Measurements from ENCODE around the gene NUP210L. TPM values are rescaled to one million over a fixed set of nuclear protein-coding genes. Genes with fewer than 3 reads are reported as not detected.
"Not testable (repeated sequence)": the region's sequence is repeated elsewhere in the genome, so short reads cannot be mapped to it uniquely, and the experiment has no call there.

Gene NUP210L
- total RNA-seq, 5 donors from 2014 or later (not counting 1 experiment from before 2014, with no cell fraction given) = 0.10 to 0.35 (median 0.18) TPM

DNA sequence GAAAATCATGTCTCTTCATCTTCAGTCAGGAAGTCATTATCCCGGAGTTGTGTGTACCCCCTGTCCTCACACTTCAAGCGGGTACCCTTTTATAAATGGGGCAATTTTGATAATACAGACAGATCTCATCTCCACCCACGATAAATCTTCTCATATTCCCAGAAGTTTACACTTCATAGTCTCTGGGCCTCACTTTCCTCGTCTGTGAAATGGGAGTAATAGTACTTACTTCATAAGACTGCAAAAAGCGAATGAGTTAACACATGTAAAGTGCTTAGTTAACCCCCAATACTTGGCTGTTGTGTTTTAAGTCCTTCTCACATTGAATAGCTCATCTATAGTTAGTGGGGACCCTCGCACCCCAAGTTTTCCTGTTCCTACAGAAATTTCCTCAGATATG, 820 bp downstream of the NUP210L start:
- Mint-ChIP-seq H3K4me1 (peaks cover 51 to 58% (median 52%) of the 10 kb centered on the region in 3 donors), H3K27ac (peak overlapping the region; percentile 90 to 98)
- POLR2A ChIA-PET = no interaction called here

DNA sequence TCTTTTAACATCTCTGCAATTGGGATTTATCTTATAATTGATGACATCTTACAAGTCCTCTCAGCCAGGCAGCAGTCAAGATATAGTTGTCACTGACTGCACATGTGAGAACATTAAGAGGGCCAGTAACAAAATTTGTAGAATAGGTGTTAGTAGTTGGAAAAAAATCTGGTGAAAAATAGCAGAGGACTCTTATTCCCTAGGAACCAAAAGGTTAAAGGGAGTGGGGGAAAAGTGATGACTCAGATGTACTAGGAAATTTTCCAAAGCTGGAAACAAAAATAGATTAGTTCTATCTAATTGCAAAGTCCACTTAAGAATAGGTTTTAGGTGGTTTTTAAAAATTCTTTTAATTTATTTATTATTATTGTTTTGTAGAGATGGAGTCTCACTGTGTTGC, 3.6 kb downstream of the NUP210L start:
- ATAC-seq (replicated peaks in 1 of 4) (no peak), DNase-seq (no peak)
- Histone ChIP-seq H3K4me1 (ENCODE audit: control insufficient read depth in 1 of 2, extremely low read depth in 1 of 2, insufficient read depth in 2 of 2, low read length in 2 of 2) (peaks cover 26 to 29% of the 10 kb centered on the region in 2 experiments), H3K4me3 (ENCODE audit: control insufficient read depth in 1 of 2, extremely low read depth in 1 of 2, low read length in 1 of 2) (no peak overlapping the region), H3K9me3 (no peaks in the 10 kb centered on the region), H3K27me3 (replicated peaks in 1 of 2; ENCODE audit: control insufficient read depth in 2 of 2, extremely low read depth in 1 of 2, insufficient read depth in 2 of 2, low read length in 1 of 2) (no peaks in the 10 kb centered on the region), H3K36me3 (ENCODE audit: control insufficient read depth in 2 of 2, extremely low read depth in 1 of 2, insufficient read depth in 1 of 2, low read length in 1 of 2) (peaks cover 0 to 18% of the 10 kb centered on the region in 2 donors), H3K27ac (ENCODE audit: low read length) (no peak overlapping the region)
- Mint-ChIP-seq H3K36me3 (peaks cover 16% of the 10 kb centered on the region), H3K9me3 (no peaks in the 10 kb centered on the region), H3K4me1 (peaks cover 24 to 35% (median 29%) of the 10 kb centered on the region in 3 donors), H3K27ac (peak overlapping the region; percentile 25 to 79), H3K4me3 (no peak overlapping the region), H3K27me3 (no peaks in the 10 kb centered on the region)
- ChIA-PET POLR2A (interaction anchor here in 1 of 2 donors (0.5 kb wide), 1 partner anchor 65 kb away, joined by 4 read pairs; no protein-coding TSS in a partner anchor), CTCF (no interaction called here)

More for the DNA sequence above, 820 bp downstream of the NUP210L start:
- H3K4me3 ChIP-seq (ENCODE audit: control insufficient read depth in 1 of 2, extremely low read depth in 1 of 2, low read length in 1 of 2) = no peak overlapping the region
- H3K9me3 ChIP-seq = no peaks in the 10 kb centered on the region
- WGBS (ENCODE audit: insufficient coverage) = no CpG with 5 or more reads among the region's 6 CpGs
- H3K4me1 ChIP-seq (ENCODE audit: control insufficient read depth in 1 of 2, extremely low read depth in 1 of 2, insufficient read depth in 2 of 2, low read length in 2 of 2) = peaks cover 48% of the 10 kb centered on the region in 2 experiments
- no peak overlapping the region for H3K4me3 Mint-ChIP-seq
- CTCF ChIA-PET = interaction anchor here in 1 of 2 donors (0.6 kb wide), 2 partner anchors 118 to 1713 kb away, joined by 4 to 5 read pairs; no protein-coding TSS in a partner anchor
- no peaks in the 10 kb centered on the region for H3K27me3 ChIP-seq (replicated peaks in 1 of 2; ENCODE audit: control insufficient read depth in 2 of 2, extremely low read depth in 1 of 2, insufficient read depth in 2 of 2, low read length in 1 of 2)
- ATAC-seq (replicated peaks in 1 of 4) (no peak), DNase-seq (no peak)
- H3K27ac ChIP-seq (ENCODE audit: low read length) = peak overlapping the region; percentile 65
- no peaks in the 10 kb centered on the region for H3K9me3 Mint-ChIP-seq
- peaks cover 35% of the 10 kb centered on the region for H3K36me3 Mint-ChIP-seq
- peaks cover 0 to 18% of the 10 kb centered on the region in 2 donors for H3K36me3 ChIP-seq (ENCODE audit: control insufficient read depth in 2 of 2, extremely low read depth in 1 of 2, insufficient read depth in 1 of 2, low read length in 1 of 2)
- no peaks in the 10 kb centered on the region for H3K27me3 Mint-ChIP-seq

DNA sequence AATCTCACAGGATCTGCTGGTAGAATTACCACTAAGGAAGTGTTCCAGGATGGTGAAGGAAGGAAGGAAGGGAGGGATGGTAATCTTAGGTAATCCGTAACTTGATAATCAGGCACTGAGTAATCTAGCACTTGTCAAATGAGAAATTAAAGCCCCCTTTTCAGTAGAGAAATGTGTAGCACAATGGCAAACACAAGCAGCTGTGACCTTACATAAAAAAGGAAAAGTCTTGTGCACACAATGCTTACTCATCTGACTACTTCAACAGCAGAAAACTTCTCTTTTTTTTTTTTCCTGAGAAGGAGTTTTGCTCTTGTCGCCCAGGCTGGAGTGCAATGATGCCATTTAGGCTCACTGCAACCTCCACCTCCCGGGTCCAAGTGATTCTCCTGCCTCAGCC, 6.1 kb downstream of the NUP210L start:
- H3K36me3 ChIP-seq (ENCODE audit: control insufficient read depth in 2 of 2, extremely low read depth in 1 of 2, insufficient read depth in 1 of 2, low read length in 1 of 2) = no peaks in the 10 kb centered on the region
- H3K4me1 ChIP-seq (ENCODE audit: control insufficient read depth in 1 of 2, extremely low read depth in 1 of 2, insufficient read depth in 2 of 2, low read length in 2 of 2) = peaks cover 6% of the 10 kb centered on the region in 2 experiments
- H3K27me3 Mint-ChIP-seq = no peaks in the 10 kb centered on the region
- POLR2A ChIA-PET = no interaction called here
- no peaks in the 10 kb centered on the region for H3K9me3 Mint-ChIP-seq
- no peaks in the 10 kb centered on the region for H3K9me3 ChIP-seq
- H3K4me3 Mint-ChIP-seq = no peak overlapping the region
- DNase-seq (no peak), ATAC-seq (replicated peaks in 1 of 4) (no peak)
- H3K4me3 ChIP-seq (ENCODE audit: control insufficient read depth in 1 of 2, extremely low read depth in 1 of 2, low read length in 1 of 2) = no peak overlapping the region
- CTCF ChIA-PET = interaction anchor here in 1 of 2 donors (1.2 kb wide), 1 partner anchor 8 kb away, joined by 3 read pairs; no protein-coding TSS in a partner anchor
- H3K27ac Mint-ChIP-seq = peak overlapping the region; percentile 0 to 75
- peaks cover 2% of the 10 kb centered on the region for H3K36me3 Mint-ChIP-seq
- WGBS (ENCODE audit: insufficient coverage) = no CpG with 5 or more reads among the region's 3 CpGs
- H3K27me3 ChIP-seq (replicated peaks in 1 of 2; ENCODE audit: control insufficient read depth in 2 of 2, extremely low read depth in 1 of 2, insufficient read depth in 2 of 2, low read length in 1 of 2) = no peaks in the 10 kb centered on the region
- H3K4me1 Mint-ChIP-seq = peaks cover 3 to 12% (median 7%) of the 10 kb centered on the region in 3 donors
- no peak overlapping the region for H3K27ac ChIP-seq (ENCODE audit: low read length)

DNA sequence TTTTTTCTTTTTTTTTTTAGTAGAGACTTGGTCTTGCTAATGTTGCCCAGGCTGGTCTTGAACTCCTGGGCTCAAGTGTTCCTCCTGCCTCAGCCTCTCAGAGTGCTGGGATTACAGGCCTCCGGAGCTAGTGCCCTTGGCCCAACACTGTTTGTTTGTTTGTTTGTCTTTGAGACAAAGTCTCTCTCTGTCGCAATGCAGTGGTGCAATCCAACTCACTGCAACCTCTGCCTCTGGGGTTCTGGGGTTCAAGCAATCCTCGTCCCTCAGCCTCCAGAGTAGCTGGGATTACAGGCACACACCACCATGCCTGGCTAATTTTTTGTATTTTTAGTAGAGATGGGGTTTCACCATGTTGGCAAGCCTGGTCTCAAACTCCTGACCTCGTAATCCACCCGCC, 7.4 kb downstream of the NUP210L start:
- POLR2A ChIA-PET; H3K9me3 Mint-ChIP-seq; H3K27me3 Mint-ChIP-seq; H3K4me3 ChIP-seq (ENCODE audit: control insufficient read depth in 1 of 2, extremely low read depth in 1 of 2, low read length in 1 of 2); H3K4me3 Mint-ChIP-seq; H3K27ac Mint-ChIP-seq; DNase-seq; H3K36me3 Mint-ChIP-seq; H3K4me1 Mint-ChIP-seq; H3K27me3 ChIP-seq (replicated peaks in 1 of 2; ENCODE audit: control insufficient read depth in 2 of 2, extremely low read depth in 1 of 2, insufficient read depth in 2 of 2, low read length in 1 of 2); H3K36me3 ChIP-seq (ENCODE audit: control insufficient read depth in 2 of 2, extremely low read depth in 1 of 2, insufficient read depth in 1 of 2, low read length in 1 of 2); ATAC-seq (replicated peaks in 1 of 4); H3K27ac ChIP-seq (ENCODE audit: low read length); H3K9me3 ChIP-seq; H3K4me1 ChIP-seq (ENCODE audit: control insufficient read depth in 1 of 2, extremely low read depth in 1 of 2, insufficient read depth in 2 of 2, low read length in 2 of 2): not testable (repeated sequence)
- WGBS (ENCODE audit: insufficient coverage) = 86% methylated on average over 3 of the region's 5 CpGs
- CTCF ChIA-PET = interaction anchor here in 1 of 2 donors (1.1 to 1.2 kb wide), 2 partner anchors 9 to 10 kb away, joined by 3 read pairs; no protein-coding TSS in a partner anchor

DNA sequence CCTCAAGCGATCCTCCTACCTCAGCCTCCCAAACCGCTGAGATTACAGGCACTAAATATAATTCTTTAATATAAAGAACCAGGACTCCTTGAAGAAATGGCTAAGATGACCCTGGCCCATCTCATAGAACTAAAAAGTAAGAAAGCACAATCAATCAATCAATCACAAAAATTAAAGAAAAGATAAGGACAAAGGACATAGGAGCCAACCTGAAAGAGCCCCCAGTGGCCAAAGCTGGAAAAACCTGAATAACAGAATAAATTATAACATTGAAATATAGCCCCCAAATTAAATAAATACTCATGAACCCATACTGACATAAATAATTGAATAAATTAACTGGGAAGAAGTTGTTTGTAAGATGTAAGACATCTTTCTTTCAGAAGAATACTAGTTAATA, 8.9 kb downstream of the NUP210L start:
- no peaks in the 10 kb centered on the region for H3K36me3 Mint-ChIP-seq
- H3K4me3 ChIP-seq (ENCODE audit: control insufficient read depth in 1 of 2, extremely low read depth in 1 of 2, low read length in 1 of 2) = no peak overlapping the region
- H3K27ac ChIP-seq (ENCODE audit: low read length) = no peak overlapping the region
- no peak overlapping the region for H3K27ac Mint-ChIP-seq
- CTCF ChIA-PET = no interaction called here
- H3K4me3 Mint-ChIP-seq = no peak overlapping the region
- no peak for ATAC-seq (replicated peaks in 1 of 4)
- H3K9me3 ChIP-seq = no peaks in the 10 kb centered on the region
- no CpG with 5 or more reads among the region's 2 CpGs for WGBS (ENCODE audit: insufficient coverage)
- H3K27me3 ChIP-seq (replicated peaks in 1 of 2; ENCODE audit: control insufficient read depth in 2 of 2, extremely low read depth in 1 of 2, insufficient read depth in 2 of 2, low read length in 1 of 2) = no peaks in the 10 kb centered on the region
- no peaks in the 10 kb centered on the region for H3K36me3 ChIP-seq (ENCODE audit: control insufficient read depth in 2 of 2, extremely low read depth in 1 of 2, insufficient read depth in 1 of 2, low read length in 1 of 2)
- no peaks in the 10 kb centered on the region for H3K9me3 Mint-ChIP-seq
- POLR2A ChIA-PET = no interaction called here
- no peaks in the 10 kb centered on the region for H3K4me1 ChIP-seq (ENCODE audit: control insufficient read depth in 1 of 2, extremely low read depth in 1 of 2, insufficient read depth in 2 of 2, low read length in 2 of 2)
- no peaks in the 10 kb centered on the region for H3K27me3 Mint-ChIP-seq
- no peak for DNase-seq
- H3K4me1 Mint-ChIP-seq = peaks cover 0 to 4% (median 3%) of the 10 kb centered on the region in 3 donors

DNA sequence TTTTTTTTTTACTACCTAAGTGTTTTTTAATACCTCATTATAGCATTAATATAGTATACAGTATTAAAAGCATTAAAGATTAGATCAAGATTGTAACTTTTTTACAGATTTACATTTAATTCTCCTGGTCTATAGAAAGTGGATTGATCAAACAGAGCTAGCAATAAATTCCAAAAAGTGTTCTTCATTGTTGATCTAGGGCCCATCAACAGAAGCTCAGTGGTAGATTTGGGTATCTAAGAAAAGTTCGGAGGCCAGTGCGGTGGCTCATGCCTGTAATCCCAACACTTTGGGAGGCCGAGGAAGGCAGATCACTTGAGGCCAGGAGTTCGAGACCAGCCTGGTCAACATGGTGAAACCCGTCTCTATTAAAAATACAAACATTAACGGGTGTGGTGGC, 12.5 kb downstream of the NUP210L start:
- Histone ChIP-seq H3K27me3 (replicated peaks in 1 of 2; ENCODE audit: control insufficient read depth in 2 of 2, extremely low read depth in 1 of 2, insufficient read depth in 2 of 2, low read length in 1 of 2) (no peaks in the 10 kb centered on the region), H3K4me3 (ENCODE audit: control insufficient read depth in 1 of 2, extremely low read depth in 1 of 2, low read length in 1 of 2) (no peak overlapping the region), H3K27ac (ENCODE audit: low read length) (no peak overlapping the region), H3K4me1 (ENCODE audit: control insufficient read depth in 1 of 2, extremely low read depth in 1 of 2, insufficient read depth in 2 of 2, low read length in 2 of 2) (no peaks in the 10 kb centered on the region), H3K36me3 (ENCODE audit: control insufficient read depth in 2 of 2, extremely low read depth in 1 of 2, insufficient read depth in 1 of 2, low read length in 1 of 2) (no peaks in the 10 kb centered on the region), H3K9me3 (no peaks in the 10 kb centered on the region)
- no peaks in the 10 kb centered on the region for H3K4me1 Mint-ChIP-seq
- WGBS (ENCODE audit: insufficient coverage) = 95% methylated on average over 2 of the region's 6 CpGs
- POLR2A ChIA-PET = no interaction called here
- no peaks in the 10 kb centered on the region for H3K27me3 Mint-ChIP-seq
- DNase-seq (no peak), ATAC-seq (replicated peaks in 1 of 4) (no peak)
- H3K9me3 Mint-ChIP-seq = no peaks in the 10 kb centered on the region
- CTCF ChIA-PET = no interaction called here
- no peaks in the 10 kb centered on the region for H3K36me3 Mint-ChIP-seq
- H3K27ac Mint-ChIP-seq = no peak overlapping the region
- no peak overlapping the region for H3K4me3 Mint-ChIP-seq

DNA sequence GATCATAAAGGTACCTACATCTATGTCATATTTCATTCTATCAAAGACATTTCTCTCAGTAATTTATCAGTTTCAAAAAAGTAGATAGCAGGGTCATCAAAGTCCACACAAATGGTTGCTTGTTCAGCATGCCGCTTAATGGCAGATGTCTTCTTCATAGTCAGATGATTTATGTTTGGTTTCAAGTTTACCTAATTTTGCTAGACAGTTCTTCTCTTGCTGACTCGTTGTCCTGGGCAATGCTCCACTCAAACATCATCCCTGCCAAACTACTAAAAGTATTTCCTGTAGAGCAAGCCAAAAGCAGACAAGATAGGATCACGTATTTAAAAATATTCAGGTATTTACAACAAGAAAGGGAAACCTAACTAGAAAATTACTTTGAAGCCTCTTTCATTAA, 13.6 kb downstream of the NUP210L start:
- Histone ChIP-seq H3K4me1 (ENCODE audit: control insufficient read depth in 1 of 2, extremely low read depth in 1 of 2, insufficient read depth in 2 of 2, low read length in 2 of 2) (no peaks in the 10 kb centered on the region), H3K4me3 (ENCODE audit: control insufficient read depth in 1 of 2, extremely low read depth in 1 of 2, low read length in 1 of 2) (no peak overlapping the region), H3K27me3 (replicated peaks in 1 of 2; ENCODE audit: control insufficient read depth in 2 of 2, extremely low read depth in 1 of 2, insufficient read depth in 2 of 2, low read length in 1 of 2) (no peaks in the 10 kb centered on the region), H3K9me3 (no peaks in the 10 kb centered on the region), H3K36me3 (ENCODE audit: control insufficient read depth in 2 of 2, extremely low read depth in 1 of 2, insufficient read depth in 1 of 2, low read length in 1 of 2) (no peaks in the 10 kb centered on the region), H3K27ac (ENCODE audit: low read length) (no peak overlapping the region)
- DNase-seq = no peak
- WGBS (ENCODE audit: insufficient coverage) = no CpG with 5 or more reads among the region's 3 CpGs
- POLR2A ChIA-PET = interaction anchor here in 1 of 2 donors (0.7 kb wide), 1 partner anchor 98 kb away, joined by 3 read pairs; no protein-coding TSS in a partner anchor
- Mint-ChIP-seq H3K27ac (no peak overlapping the region), H3K9me3 (no peaks in the 10 kb centered on the region), H3K36me3 (no peaks in the 10 kb centered on the region), H3K4me1 (no peaks in the 10 kb centered on the region), H3K4me3 (no peak overlapping the region), H3K27me3 (no peaks in the 10 kb centered on the region)
- CTCF ChIA-PET = interaction anchor here in 1 of 2 donors (0.7 kb wide), 1 partner anchor 36 kb away, joined by 5 read pairs; no protein-coding TSS in a partner anchor
- ATAC-seq (replicated peaks in 1 of 4) = no peak

All from T-cell (primary cell).